ENCODE measurements around the gene SV2B. TPM values are rescaled to one million over a fixed set of nuclear protein-coding genes. Genes with fewer than 3 reads are reported as not detected.

Gene SV2B
- total RNA-seq, 1 donor, result not detected

- no peak overlapping the region for H3K4me3 ChIP-seq (ENCODE audit: low read depth, low read length)
- DNase-seq (ENCODE audit: low read depth), result no peak
- TF ChIP-seq, protein P1, sequence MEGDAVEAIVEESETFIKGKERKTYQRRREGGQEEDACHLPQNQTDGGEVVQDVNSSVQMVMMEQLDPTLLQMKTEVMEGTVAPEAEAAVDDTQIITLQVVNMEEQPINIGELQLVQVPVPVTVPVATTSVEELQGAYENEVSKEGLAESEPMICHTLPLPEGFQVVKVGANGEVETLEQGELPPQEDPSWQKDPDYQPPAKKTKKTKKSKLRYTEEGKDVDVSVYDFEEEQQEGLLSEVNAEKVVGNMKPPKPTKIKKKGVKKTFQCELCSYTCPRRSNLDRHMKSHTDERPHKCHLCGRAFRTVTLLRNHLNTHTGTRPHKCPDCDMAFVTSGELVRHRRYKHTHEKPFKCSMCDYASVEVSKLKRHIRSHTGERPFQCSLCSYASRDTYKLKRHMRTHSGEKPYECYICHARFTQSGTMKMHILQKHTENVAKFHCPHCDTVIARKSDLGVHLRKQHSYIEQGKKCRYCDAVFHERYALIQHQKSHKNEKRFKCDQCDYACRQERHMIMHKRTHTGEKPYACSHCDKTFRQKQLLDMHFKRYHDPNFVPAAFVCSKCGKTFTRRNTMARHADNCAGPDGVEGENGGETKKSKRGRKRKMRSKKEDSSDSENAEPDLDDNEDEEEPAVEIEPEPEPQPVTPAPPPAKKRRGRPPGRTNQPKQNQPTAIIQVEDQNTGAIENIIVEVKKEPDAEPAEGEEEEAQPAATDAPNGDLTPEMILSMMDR (IDR thresholded peaks at IDR 0.05; ENCODE audit: insufficient read depth, low read depth, low read length), result no peak
Observed at GRCh38 chr15:91183596-91183995, 83.5 kb downstream of the SV2B start.

- no peak overlapping the region for H3K4me3 ChIP-seq (ENCODE audit: low read depth, low read length)
- DNase-seq (ENCODE audit: low read depth), result no peak
- TF ChIP-seq, protein P1 (IDR thresholded peaks at IDR 0.05; ENCODE audit: insufficient read depth, low read depth, low read length), result no peak
Observed at GRCh38 chr15:91184441-91184840, 84.4 kb downstream of the SV2B start.

GRCh38 chr15:91186904-91187656, 87.0 kb downstream of the SV2B start:
- TF ChIP-seq, protein P1 (IDR thresholded peaks at IDR 0.05; ENCODE audit: insufficient read depth, low read depth, low read length), result no peak
- no peak overlapping the region for H3K4me3 ChIP-seq (ENCODE audit: low read depth, low read length)
- peak; percentile 11 for DNase-seq (ENCODE audit: low read depth)

- TF ChIP-seq, protein P1 (IDR thresholded peaks at IDR 0.05; ENCODE audit: insufficient read depth, low read depth, low read length), result no peak
- DNase-seq (ENCODE audit: low read depth), result no peak
- H3K4me3 ChIP-seq (ENCODE audit: low read depth, low read length), result no peak overlapping the region
Observed at GRCh38 chr15:91192285-91192684, 92.2 kb downstream of the SV2B start.

DNA sequence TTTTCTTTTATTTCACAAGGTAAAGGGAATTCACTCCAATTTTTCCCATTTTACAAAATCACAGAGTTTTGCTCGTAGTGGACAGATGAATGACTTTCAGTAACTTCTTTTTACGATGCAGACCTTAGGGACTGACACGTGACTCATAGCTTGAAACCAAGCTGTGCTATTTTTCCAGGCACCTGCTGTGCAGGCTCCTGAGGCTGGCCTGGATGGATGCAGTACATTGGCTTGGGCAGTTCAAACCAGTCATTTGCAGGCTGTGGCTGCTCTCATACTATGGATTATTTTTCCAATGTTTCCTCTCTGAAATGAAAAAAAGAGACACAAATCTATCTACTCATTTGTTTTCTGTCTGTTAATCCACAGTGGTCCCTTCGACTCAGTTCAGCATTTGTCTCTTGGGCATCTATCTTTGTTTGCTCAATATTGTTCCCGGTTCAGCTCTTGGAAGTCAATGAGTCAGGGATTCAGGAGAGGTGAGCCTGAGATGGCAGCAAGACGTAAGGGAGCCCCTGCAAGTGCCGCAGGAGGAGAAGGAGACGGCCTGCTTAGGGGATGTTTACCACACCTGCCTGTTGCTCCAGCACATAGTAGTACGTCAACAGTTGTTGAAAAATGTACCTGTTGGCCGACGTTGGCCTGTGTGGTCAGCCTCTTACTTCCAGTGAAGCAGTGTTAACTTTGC, 92.8 kb downstream of the SV2B start:
- no peak overlapping the region for H3K4me3 ChIP-seq (ENCODE audit: low read depth, low read length)
- DNase-seq (ENCODE audit: low read depth), result no peak
- TF ChIP-seq, protein P1 (IDR thresholded peaks at IDR 0.05; ENCODE audit: insufficient read depth, low read depth, low read length), result no peak

- H3K4me3 ChIP-seq (ENCODE audit: low read depth, low read length), result no peak overlapping the region
- TF ChIP-seq, protein P1 (IDR thresholded peaks at IDR 0.05; ENCODE audit: insufficient read depth, low read depth, low read length), result no peak
- no peak for DNase-seq (ENCODE audit: low read depth)
Observed at GRCh38 chr15:91193378-91193720, 93.3 kb downstream of the SV2B start.

Measured in fibroblast of villous mesenchyme (primary cell).